ENCODE data around the gene CUBN.

DNA sequence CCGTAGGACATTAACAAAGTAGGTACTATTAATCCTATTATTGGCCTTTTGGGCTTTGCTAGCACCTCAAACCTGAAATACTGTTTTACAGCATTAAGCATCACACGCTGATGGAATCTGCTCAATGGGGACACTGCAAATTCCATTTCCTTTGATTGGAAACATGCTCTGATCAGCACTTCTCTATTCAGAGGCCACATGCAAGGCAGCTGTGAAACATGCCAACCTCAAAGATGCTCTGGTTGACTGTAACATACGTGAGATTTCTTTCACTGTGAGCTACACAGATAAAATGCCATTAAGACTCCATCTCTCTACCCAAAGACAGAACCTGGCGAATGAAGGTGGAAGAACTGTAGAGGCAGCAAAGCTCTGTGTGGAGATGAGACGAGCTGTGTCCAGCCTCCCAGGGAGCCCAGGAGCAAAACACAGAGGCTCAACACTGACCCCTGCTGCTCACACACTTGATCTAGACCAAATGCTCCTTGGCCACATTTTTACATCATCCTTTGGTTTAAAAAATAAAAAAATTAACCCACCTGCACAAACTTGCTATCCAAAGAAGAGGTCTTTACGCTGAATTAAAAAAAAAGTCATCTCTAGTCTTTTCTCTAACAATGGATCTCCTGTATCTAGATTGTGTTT is 320.4 kb downstream of the CUBN start:
- TF ChIP-seq, protein P1, sequence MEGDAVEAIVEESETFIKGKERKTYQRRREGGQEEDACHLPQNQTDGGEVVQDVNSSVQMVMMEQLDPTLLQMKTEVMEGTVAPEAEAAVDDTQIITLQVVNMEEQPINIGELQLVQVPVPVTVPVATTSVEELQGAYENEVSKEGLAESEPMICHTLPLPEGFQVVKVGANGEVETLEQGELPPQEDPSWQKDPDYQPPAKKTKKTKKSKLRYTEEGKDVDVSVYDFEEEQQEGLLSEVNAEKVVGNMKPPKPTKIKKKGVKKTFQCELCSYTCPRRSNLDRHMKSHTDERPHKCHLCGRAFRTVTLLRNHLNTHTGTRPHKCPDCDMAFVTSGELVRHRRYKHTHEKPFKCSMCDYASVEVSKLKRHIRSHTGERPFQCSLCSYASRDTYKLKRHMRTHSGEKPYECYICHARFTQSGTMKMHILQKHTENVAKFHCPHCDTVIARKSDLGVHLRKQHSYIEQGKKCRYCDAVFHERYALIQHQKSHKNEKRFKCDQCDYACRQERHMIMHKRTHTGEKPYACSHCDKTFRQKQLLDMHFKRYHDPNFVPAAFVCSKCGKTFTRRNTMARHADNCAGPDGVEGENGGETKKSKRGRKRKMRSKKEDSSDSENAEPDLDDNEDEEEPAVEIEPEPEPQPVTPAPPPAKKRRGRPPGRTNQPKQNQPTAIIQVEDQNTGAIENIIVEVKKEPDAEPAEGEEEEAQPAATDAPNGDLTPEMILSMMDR (IDR thresholded peaks at IDR 0.05), result peak; percentile 81
- no peak for TF ChIP-seq ZFX (IDR thresholded peaks at IDR 0.05; ENCODE audit: borderline replicate concordance)

All from 22Rv1 (cell line).